CD14-positive monocyte (primary cell): ENCODE measurements around the gene ARHGAP32. TPM values are rescaled to one million over a fixed set of nuclear protein-coding genes. Genes with fewer than 3 reads are reported as not detected.

Source experiments
- DNase-seq, 3 donors: peaks; one replicate each; pipeline ENCODE4 v3.0.0-alpha.2; 2011 to 2022
- H2AFZ ChIP-seq: 2 replicates; pipeline ENCODE4 v1.6.0; 2012; ENCODE audit warnings: mild to moderate bottlenecking, low read depth, low read length, inconsistent platforms; ENCODE audit not compliant: insufficient read depth, poor library complexity, severe bottlenecking
- H3K27ac ChIP-seq, 2 donors: 1 replicate in 1 of 2; 2 replicates in 1 of 2; pipeline ENCODE4 v1.5.1; 2012 to 2013; ENCODE audit warnings: low read length in 2 of 2, control low read depth in 1 of 2, inconsistent platforms in 1 of 2, low read depth in 1 of 2, mild to moderate bottlenecking in 1 of 2
- H3K27me3 ChIP-seq, 2 donors: one replicate each; pipeline versions ENCODE4 v1.6.0 to v1.6.1; 2011 to 2013; ENCODE audit warnings: low read length in 2 of 2; ENCODE audit not compliant: control insufficient read depth in 2 of 2, insufficient read depth in 2 of 2
- H3K36me3 ChIP-seq, 2 donors: replicated peaks in 1 of 2; 1 replicate in 1 of 2; 2 replicates in 1 of 2; pipeline versions ENCODE4 v1.5.1 to v1.6.1; 2012 to 2013; ENCODE audit warnings: low read length in 2 of 2, control low read depth in 1 of 2, inconsistent platforms in 1 of 2, mild to moderate bottlenecking in 1 of 2; ENCODE audit not compliant: insufficient read depth in 2 of 2, control insufficient read depth in 1 of 2
- H3K4me1 ChIP-seq, 2 donors: 1 replicate in 1 of 2; 2 replicates in 1 of 2; pipeline versions ENCODE4 v1.5.1 to v1.6.1; 2012 to 2013; ENCODE audit warnings: low read length in 2 of 2, control low read depth in 1 of 2, inconsistent platforms in 1 of 2, mild to moderate bottlenecking in 1 of 2, moderate library complexity in 1 of 2; ENCODE audit not compliant: insufficient read depth in 2 of 2, control insufficient read depth in 1 of 2
- H3K4me2 ChIP-seq: replicated peaks from 2 replicates; pipeline ENCODE3; 2012; ENCODE audit warnings: low read length, moderate library complexity, mild to moderate bottlenecking; ENCODE audit not compliant: poor library complexity, severe bottlenecking; ENCODE audit errors: extremely low read depth
- H3K4me3 ChIP-seq, 3 experiments: fragments of 200-600 bp in 1 of 3; sonication (generic) in 1 of 3; replicated peaks in 1 of 3; 1 replicate in 2 of 3; 2 replicates in 1 of 3; pipeline ENCODE4 v1.5.1; 2011 to 2013; ENCODE audit warnings: low read length in 3 of 3, mild to moderate bottlenecking in 3 of 3, control low read depth in 2 of 3, low read depth in 2 of 3, inconsistent platforms in 1 of 3, moderate library complexity in 1 of 3
- H3K79me2 ChIP-seq: 2 replicates; pipeline ENCODE4 v1.6.0; 2012; ENCODE audit warnings: mild to moderate bottlenecking, control low read depth, inconsistent platforms, low read length, moderate library complexity; ENCODE audit not compliant: insufficient read depth
- H3K9ac ChIP-seq: 2 replicates; pipeline ENCODE4 v1.6.0; 2017; ENCODE audit warnings: low read length, mild to moderate bottlenecking; ENCODE audit not compliant: insufficient read depth, poor library complexity, severe bottlenecking
- H3K9me3 ChIP-seq, 2 donors: replicated peaks in 1 of 2; 1 replicate in 1 of 2; 2 replicates in 1 of 2; pipeline versions ENCODE4 v1.5.1 to v1.6.1; 2012 to 2013; ENCODE audit warnings: low read length in 2 of 2, control low read depth in 1 of 2; ENCODE audit not compliant: control insufficient read depth in 1 of 2, insufficient read depth in 1 of 2
- H4K20me1 ChIP-seq: 2 replicates; pipeline ENCODE4 v1.6.0; 2012; ENCODE audit warnings: mild to moderate bottlenecking, low read length, control low read depth, moderate library complexity; ENCODE audit not compliant: insufficient read depth
- H3K27ac Mint-ChIP-seq, 7 donors: one replicate each; pipeline ENCODE4 v1.8.0; 2020; ENCODE audit warnings: mild to moderate bottlenecking in 7 of 7, mixed read lengths in 7 of 7, moderate library complexity in 6 of 7, inconsistent platforms in 2 of 7
- H3K27me3 Mint-ChIP-seq, 3 donors: one replicate each; pipeline ENCODE4 v1.8.0; 2021 to 2022; ENCODE audit warnings: low read depth in 3 of 3, mild to moderate bottlenecking in 3 of 3, mixed read lengths in 3 of 3, moderate library complexity in 3 of 3, inconsistent platforms in 1 of 3
- H3K36me3 Mint-ChIP-seq, 2 donors: one replicate each; pipeline ENCODE4 v1.8.0; 2020; ENCODE audit warnings: mixed read lengths in 2 of 2, inconsistent platforms in 1 of 2, mild to moderate bottlenecking in 1 of 2
- H3K4me1 Mint-ChIP-seq: one replicate; pipeline ENCODE4 v1.8.0; 2020; ENCODE audit warnings: mild to moderate bottlenecking, mixed read lengths
- H3K4me3 Mint-ChIP-seq, 2 donors: one replicate each; pipeline ENCODE4 v1.8.0; 2020; ENCODE audit warnings: mild to moderate bottlenecking in 2 of 2, mixed read lengths in 2 of 2, moderate library complexity in 1 of 2
- H3K9me3 Mint-ChIP-seq, 7 donors: one replicate each; pipeline ENCODE4 v1.8.0; 2020 to 2022; ENCODE audit warnings: mixed read lengths in 7 of 7, mild to moderate bottlenecking in 6 of 7, moderate library complexity in 6 of 7, inconsistent platforms in 2 of 7
- WGBS: methylation state at CpG from one replicate; pipeline ENCODE4 v1.1.5; 2013; ENCODE audit warnings: missing lambda C conversion rate; ENCODE audit not compliant: insufficient coverage; 5-methylcytosine and 5-hydroxymethylcytosine counted together
- intact Hi-C, 2 donors: fragments of 100-400 bp; cut with micrococcal nuclease; formaldehyde crosslinking; loops; one replicate each; pipeline versions ENCODE4 v1.15.0 to v1.15.1; 2023
- polyA plus RNA-seq, 3 donors: library from polyadenylated mRNA; depleted of rRNA in 1 of 3; unstranded in 2 of 3; stranded (reverse) in 1 of 3; fragments of 300-500 nt in 2 of 3; fragments of >200 nt in 1 of 3; fragmentation: Illumina TruSeq in 2 of 3; gene quantifications; 1 replicate in 2 of 3; 2 replicates in 1 of 3; pipeline ENCODE4 v1.2.3, GENCODE V29; 2012 to 2021
- TF ChIP-seq, protein P1 (sequence below): fragments of 200-600 bp; IDR thresholded peaks from one replicate; pipeline ENCODE4 v1.8.0; 2022; ENCODE audit warnings: antibody characterized with exemption, mild to moderate bottlenecking

Gene ARHGAP32
- polyA plus RNA-seq, 3 donors: 0.13 to 3.4 (median 0.72) TPM

DNA sequence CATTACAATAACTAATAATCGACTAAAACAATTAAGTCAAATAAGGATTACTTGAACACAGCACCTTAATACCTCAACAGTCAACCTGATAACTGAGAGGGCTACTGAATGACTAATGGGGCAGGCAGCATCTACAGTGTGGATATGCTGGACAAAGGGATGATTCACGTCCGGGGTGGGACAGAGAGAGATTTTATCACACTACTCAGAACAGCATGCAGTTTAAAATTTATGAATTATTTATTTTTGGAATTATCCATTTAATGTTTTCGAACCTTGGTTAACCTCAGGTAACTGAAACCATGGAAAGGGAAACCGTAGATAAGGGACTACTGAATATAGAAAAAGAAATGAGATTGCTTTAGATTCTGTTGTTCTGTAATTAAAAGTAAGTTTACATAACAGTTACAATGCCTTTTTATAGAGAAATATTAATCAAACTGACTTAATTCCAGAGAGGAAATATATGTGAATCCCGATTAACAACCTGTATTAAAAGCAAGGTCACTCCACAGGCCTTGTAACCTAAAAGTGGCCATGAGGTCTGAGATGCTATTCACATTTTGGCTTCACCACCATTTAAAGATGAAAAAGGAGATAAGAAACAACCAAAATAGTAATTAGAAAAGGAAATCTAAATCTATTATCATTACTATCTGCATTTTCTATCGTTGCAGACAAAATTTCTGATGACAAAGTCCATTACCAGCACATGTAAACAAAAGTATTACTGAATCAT lies 130.5 kb downstream of the ARHGAP32 start:
- H3K27me3 ChIP-seq: no peaks in the 10 kb centered on the region
- no peak overlapping the region for H3K27ac ChIP-seq
- no peaks in the 10 kb centered on the region for H4K20me1 ChIP-seq
- DNase-seq: no peak
- peaks cover 0 to 19% of the 10 kb centered on the region in 2 donors for H3K36me3 ChIP-seq
- intact Hi-C loops: no loop called here
- peaks cover 20 to 28% of the 10 kb centered on the region in 2 donors for H3K36me3 Mint-ChIP-seq
- no peaks in the 10 kb centered on the region for H3K9me3 Mint-ChIP-seq
- no peak overlapping the region for H3K27ac Mint-ChIP-seq
- 80% methylated on average over 1 of the region's 7 CpGs for WGBS
- H2AFZ ChIP-seq: no peak overlapping the region
- no peaks in the 10 kb centered on the region for H3K4me1 ChIP-seq
- no peaks in the 10 kb centered on the region for H3K27me3 Mint-ChIP-seq
- no peaks in the 10 kb centered on the region for H3K4me1 Mint-ChIP-seq
- no peak overlapping the region for H3K4me3 Mint-ChIP-seq
- H3K9ac ChIP-seq: no peak overlapping the region
- no peak overlapping the region for H3K4me2 ChIP-seq
- no peak overlapping the region for H3K4me3 ChIP-seq
- TF ChIP-seq, protein P1, sequence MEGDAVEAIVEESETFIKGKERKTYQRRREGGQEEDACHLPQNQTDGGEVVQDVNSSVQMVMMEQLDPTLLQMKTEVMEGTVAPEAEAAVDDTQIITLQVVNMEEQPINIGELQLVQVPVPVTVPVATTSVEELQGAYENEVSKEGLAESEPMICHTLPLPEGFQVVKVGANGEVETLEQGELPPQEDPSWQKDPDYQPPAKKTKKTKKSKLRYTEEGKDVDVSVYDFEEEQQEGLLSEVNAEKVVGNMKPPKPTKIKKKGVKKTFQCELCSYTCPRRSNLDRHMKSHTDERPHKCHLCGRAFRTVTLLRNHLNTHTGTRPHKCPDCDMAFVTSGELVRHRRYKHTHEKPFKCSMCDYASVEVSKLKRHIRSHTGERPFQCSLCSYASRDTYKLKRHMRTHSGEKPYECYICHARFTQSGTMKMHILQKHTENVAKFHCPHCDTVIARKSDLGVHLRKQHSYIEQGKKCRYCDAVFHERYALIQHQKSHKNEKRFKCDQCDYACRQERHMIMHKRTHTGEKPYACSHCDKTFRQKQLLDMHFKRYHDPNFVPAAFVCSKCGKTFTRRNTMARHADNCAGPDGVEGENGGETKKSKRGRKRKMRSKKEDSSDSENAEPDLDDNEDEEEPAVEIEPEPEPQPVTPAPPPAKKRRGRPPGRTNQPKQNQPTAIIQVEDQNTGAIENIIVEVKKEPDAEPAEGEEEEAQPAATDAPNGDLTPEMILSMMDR: no peak
- H3K79me2 ChIP-seq: no peaks in the 10 kb centered on the region
- no peaks in the 10 kb centered on the region for H3K9me3 ChIP-seq

DNA sequence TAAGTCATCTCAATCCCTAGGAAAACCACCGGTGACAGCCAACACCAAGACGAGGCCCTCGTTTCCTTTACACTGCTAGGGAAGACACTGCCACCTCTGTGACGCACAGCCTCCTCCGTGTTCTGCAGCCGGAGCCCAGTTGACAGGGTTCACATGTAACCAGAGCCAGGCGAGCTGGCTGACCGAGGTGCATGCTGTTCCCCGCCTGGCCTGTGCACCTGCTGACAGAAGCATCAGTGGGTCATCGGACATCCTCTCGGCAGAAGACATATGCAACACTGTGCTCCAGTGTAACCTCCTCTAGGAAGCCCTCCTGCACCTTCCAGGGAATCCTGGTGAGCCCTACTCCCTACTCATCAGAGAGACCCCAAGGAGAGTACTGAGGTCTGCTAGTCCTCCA lies 135.2 kb downstream of the ARHGAP32 start:
- no peaks in the 10 kb centered on the region for H3K27me3 Mint-ChIP-seq
- Histone ChIP-seq H3K27me3 (no peaks in the 10 kb centered on the region), H2AFZ (no peak overlapping the region), H3K79me2 (no peaks in the 10 kb centered on the region), H3K9me3 (no peaks in the 10 kb centered on the region), H3K36me3 (no peaks in the 10 kb centered on the region), H3K4me3 (no peak overlapping the region), H4K20me1 (no peaks in the 10 kb centered on the region), H3K27ac (no peak overlapping the region), H3K9ac (no peak overlapping the region), H3K4me2 (no peak overlapping the region), H3K4me1 (peaks cover 3 to 8% of the 10 kb centered on the region in 2 donors)
- peaks cover 5 to 12% of the 10 kb centered on the region in 2 donors for H3K36me3 Mint-ChIP-seq
- DNase-seq: no peak
- peaks cover 10% of the 10 kb centered on the region for H3K4me1 Mint-ChIP-seq
- TF ChIP-seq, protein P1: no peak
- H3K9me3 Mint-ChIP-seq: no peaks in the 10 kb centered on the region
- H3K27ac Mint-ChIP-seq: no peak overlapping the region
- no peak overlapping the region for H3K4me3 Mint-ChIP-seq
- intact Hi-C loops: no loop called here
- 99% methylated on average over 11 of the region's 11 CpGs for WGBS
